Upper lobe of left lung (tissue), 6 donors: Measurements from ENCODE around the gene RACGAP1. TPM values are rescaled to one million over a fixed set of nuclear protein-coding genes. Genes with fewer than 3 reads are reported as not detected.

ENCODE experiments used
- ATAC-seq, 2 donors: fragments of 200-7000 bp; cut with Tn5 transposase; one replicate each; pipeline ENCODE4 v1.9.1; 2022; ENCODE audit warnings: mild to moderate bottlenecking in 2 of 2, moderate library complexity in 2 of 2; ENCODE audit not compliant: low FRiP score in 2 of 2
- DNase-seq, 2 donors: peaks; one replicate each; pipeline ENCODE4 v3.0.0-alpha.2; 2019 to 2020
- H3K27ac ChIP-seq, 4 donors: fragments of 200-600 bp; sonication (generic); one replicate each; pipeline ENCODE4 v1.5.1; 2016 to 2019
- H3K27me3 ChIP-seq, 4 donors: fragments of 200-600 bp; sonication (generic); one replicate each; pipeline ENCODE4 v1.5.1; 2017 to 2019
- H3K36me3 ChIP-seq, 4 donors: fragments of 200-600 bp; sonication (generic); one replicate each; pipeline ENCODE4 v1.5.1; 2016 to 2019
- H3K4me1 ChIP-seq, 4 donors: fragments of 200-600 bp; sonication (generic); one replicate each; pipeline ENCODE4 v1.5.1; 2018 to 2019
- H3K4me3 ChIP-seq, 4 donors: fragments of 200-600 bp; sonication (generic); one replicate each; pipeline ENCODE4 v1.5.1; 2017 to 2019; ENCODE audit warnings: mild to moderate bottlenecking in 2 of 4, moderate library complexity in 1 of 4
- H3K9me3 ChIP-seq, 4 donors: fragments of 200-600 bp; sonication (generic); one replicate each; pipeline ENCODE4 v1.5.1; 2018 to 2019
- CTCF ChIP-seq, 6 experiments: fragments of 450-650 bp in 4 of 6; fragments of 200-600 bp in 2 of 6; sonication (generic) in 2 of 6; IDR thresholded peaks; one replicate each; pipeline ENCODE4 v1.5.1; 2016 to 2019; ENCODE audit warnings: antibody characterized with exemption in 6 of 6
- EP300 ChIP-seq, 4 donors: sonication (generic); formaldehyde crosslinking; IDR thresholded peaks; one replicate each; pipeline ENCODE4 v1.5.1; 2017; ENCODE audit warnings: antibody characterized with exemption in 4 of 4, control low read depth in 2 of 4
- POLR2A ChIP-seq, 4 donors: fragments of 450-650 bp; IDR thresholded peaks; one replicate each; pipeline ENCODE4 v1.5.1; 2016 to 2017; ENCODE audit warnings: antibody characterized with exemption in 4 of 4, mild to moderate bottlenecking in 2 of 4
- POLR2AphosphoS5 ChIP-seq, 2 donors: sonication (generic); formaldehyde crosslinking; IDR thresholded peaks; one replicate each; pipeline ENCODE4 v1.5.1; 2017; ENCODE audit warnings: antibody characterized with exemption in 2 of 2
- WGBS, 2 donors: methylation state at CpG; one replicate each; pipeline ENCODE4 v1.1.5; 2017 to 2018; 5-methylcytosine and 5-hydroxymethylcytosine counted together
- total RNA-seq, 6 donors: library from RNA; depleted of rRNA in 4 of 6; stranded (reverse); fragments of >200 nt in 4 of 6; gene quantifications; one replicate each; pipeline versions ENCODE4 v1.1.0 to v1.2.1, GENCODE V29; 2016 to 2021
- donor health status: DM: no; HTN: no; CAD: no; lungs with moderate emphysema.
- donor health status: DM: no; HTN: yes; CAD: no; lungs with severe emphysema.

Gene RACGAP1
- total RNA-seq, 6 donors from 2014 or later = 10.3 to 22.4 (median 18.4) TPM

DNA sequence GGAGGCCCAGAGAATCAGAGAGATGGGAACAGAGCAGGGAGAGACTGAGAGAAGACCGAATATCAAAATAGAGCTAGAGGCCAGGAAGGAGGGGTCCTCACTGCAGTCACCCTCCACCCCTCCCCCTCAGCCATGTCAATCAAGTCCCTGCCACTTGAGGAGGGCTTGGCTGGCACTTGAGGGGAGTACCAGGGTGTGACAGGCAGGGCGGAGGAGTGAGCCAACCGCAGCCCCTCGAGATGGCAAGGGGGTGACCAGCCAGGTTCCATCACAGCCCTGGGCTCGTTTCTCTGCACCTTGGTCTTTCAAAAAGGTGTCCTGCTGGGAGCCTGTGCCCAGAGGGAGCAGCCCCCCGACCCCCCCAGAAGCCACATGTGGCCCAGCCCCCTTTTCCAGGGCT is 59.5 kb downstream of the RACGAP1 start:
- TF ChIP-seq EP300 (IDR thresholded peaks at IDR 0.05) (no peak), POLR2A (IDR thresholded peaks at IDR 0.05) (no peak), CTCF (IDR thresholded peaks at IDR 0.05) (no peak), POLR2AphosphoS5 (IDR thresholded peaks at IDR 0.05) (no peak)
- no peaks in the 10 kb centered on the region for H3K9me3 ChIP-seq
- peaks cover 18 to 49% (median 38%) of the 10 kb centered on the region in 4 donors for H3K4me1 ChIP-seq
- peaks cover 0 to 19% (median 5%) of the 10 kb centered on the region in 4 donors for H3K27me3 ChIP-seq
- peak in 1 of 2 donors; percentile 61 for DNase-seq
- WGBS, 2 donors = 39 to 74% methylated on average over 4 to 6 of the region's 6 CpGs
- no peak for ATAC-seq
- no peak overlapping the region for H3K27ac ChIP-seq
- H3K4me3 ChIP-seq = no peak overlapping the region
- no peaks in the 10 kb centered on the region for H3K36me3 ChIP-seq

GRCh38 chr12:49964849-49965624 is 60.3 kb downstream of the RACGAP1 start:
- no peak overlapping the region for H3K4me3 ChIP-seq
- no peak overlapping the region for H3K27ac ChIP-seq
- peaks cover 0 to 22% (median 6%) of the 10 kb centered on the region in 4 donors for H3K27me3 ChIP-seq
- 62 to 73% methylated on average over 10 to 13 of the region's 13 CpGs for WGBS, 2 donors
- H3K36me3 ChIP-seq = no peaks in the 10 kb centered on the region
- ATAC-seq = no peak
- peaks cover 22 to 56% (median 46%) of the 10 kb centered on the region in 4 donors for H3K4me1 ChIP-seq
- no peak for DNase-seq
- TF ChIP-seq POLR2A (IDR thresholded peaks at IDR 0.05) (no peak), POLR2AphosphoS5 (IDR thresholded peaks at IDR 0.05) (no peak), CTCF (IDR thresholded peaks at IDR 0.05) (no peak), EP300 (IDR thresholded peaks at IDR 0.05) (no peak)
- H3K9me3 ChIP-seq = no peaks in the 10 kb centered on the region

DNA sequence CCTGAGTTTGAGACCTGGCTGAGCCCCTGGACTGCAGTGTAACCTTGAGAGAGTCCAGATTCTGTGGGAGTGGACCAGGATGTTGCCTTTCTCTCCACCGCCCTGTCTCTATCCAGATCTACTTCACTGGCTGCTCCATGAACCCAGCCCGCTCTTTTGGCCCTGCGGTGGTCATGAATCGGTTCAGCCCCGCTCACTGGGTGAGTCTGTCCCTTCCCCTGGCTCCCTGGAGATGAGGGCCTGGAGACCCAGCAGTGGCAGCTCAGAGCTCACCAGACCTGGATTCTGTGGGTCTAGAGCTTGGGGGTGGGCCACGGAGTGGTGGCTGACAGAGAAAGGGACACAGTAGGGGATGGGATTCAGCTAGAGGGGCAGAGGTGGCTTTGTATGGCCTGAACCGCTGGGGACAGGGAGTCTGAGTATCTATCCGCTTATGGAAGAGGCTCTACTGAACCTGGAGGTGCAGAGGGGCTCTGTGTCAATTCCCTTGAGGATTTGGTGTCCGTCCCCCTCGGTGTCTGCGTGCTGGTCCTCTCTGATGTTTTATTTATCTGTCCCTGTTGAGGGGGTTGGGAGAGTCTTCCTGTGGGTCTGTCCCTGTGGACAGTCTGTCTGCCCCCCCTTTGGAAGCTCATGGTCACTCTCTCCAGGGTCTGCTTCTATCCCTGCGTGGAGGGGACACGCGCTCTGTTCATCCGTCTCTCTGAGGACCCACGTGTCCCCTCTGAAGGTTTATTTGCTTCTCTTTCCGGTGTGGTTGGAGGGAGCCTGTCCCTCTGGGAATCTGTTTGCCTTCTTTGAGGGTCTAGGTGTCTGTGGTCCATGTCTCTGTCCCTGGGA is 61.1 kb downstream of the RACGAP1 start:
- 82 to 86% methylated on average over 16 to 17 of the region's 17 CpGs for WGBS, 2 donors
- H3K9me3 ChIP-seq = no peaks in the 10 kb centered on the region
- no peak overlapping the region for H3K27ac ChIP-seq
- DNase-seq (no peak), ATAC-seq (no peak)
- H3K36me3 ChIP-seq = no peaks in the 10 kb centered on the region
- peaks cover 0 to 22% (median 6%) of the 10 kb centered on the region in 4 donors for H3K27me3 ChIP-seq
- peaks cover 28 to 64% (median 53%) of the 10 kb centered on the region in 4 donors for H3K4me1 ChIP-seq
- H3K4me3 ChIP-seq = no peak overlapping the region
- no peak for TF ChIP-seq POLR2A (IDR thresholded peaks at IDR 0.05)
- TF ChIP-seq CTCF (IDR thresholded peaks at IDR 0.05) = no peak
- no peak for TF ChIP-seq POLR2AphosphoS5 (IDR thresholded peaks at IDR 0.05)
- TF ChIP-seq EP300 (IDR thresholded peaks at IDR 0.05) = no peak

DNA sequence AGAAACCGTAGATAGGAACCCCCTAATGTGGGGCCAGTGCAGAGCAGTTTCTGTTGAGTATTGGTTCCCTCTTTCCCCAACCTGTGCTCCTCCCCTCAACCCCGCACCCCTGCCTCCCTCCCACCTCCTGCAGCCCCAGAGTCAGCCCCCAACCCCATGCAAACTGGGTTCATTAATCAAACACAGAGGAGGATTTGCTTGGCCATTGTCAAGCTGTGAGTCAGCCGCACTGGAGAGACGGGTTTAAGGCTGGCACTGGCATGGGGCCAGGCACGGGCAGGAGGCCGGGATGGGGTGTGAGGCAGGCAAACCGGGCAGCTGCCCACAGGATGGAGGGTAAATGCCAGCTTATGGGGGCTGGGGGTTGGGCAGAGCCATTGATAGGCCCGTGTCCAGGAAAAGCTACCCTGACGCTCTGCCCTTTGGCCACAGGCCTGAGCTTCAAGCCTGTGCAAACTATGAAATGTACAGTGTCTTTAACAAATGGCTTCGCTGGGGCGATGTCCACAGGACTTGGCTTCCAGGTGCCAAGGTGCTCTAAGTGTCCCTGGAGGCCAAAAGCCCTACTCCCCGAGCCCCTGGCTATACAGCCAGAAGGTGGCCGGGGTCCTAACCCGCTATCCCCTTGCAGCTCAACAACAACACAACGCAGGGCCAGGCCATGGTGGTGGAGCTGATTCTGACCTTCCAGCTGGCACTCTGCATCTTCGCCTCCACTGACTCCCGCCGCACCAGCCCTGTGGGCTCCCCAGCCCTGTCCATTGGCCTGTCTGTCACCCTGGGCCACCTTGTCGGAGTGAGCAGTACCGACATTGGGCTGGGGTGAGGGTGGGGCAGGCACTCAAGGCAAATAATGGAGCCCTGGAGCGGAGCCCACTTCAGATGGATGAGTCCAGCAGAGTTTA is 62.2 kb downstream of the RACGAP1 start:
- Histone ChIP-seq H3K27me3 (peaks cover 0 to 22% (median 6%) of the 10 kb centered on the region in 4 donors), H3K4me3 (no peak overlapping the region), H3K27ac (peak overlapping the region in 3 of 4 donors; percentile 27 to 52 (median 36)), H3K4me1 (peaks cover 28 to 64% (median 53%) of the 10 kb centered on the region in 4 donors), H3K36me3 (no peaks in the 10 kb centered on the region), H3K9me3 (no peaks in the 10 kb centered on the region)
- WGBS, 2 donors = 62 to 72% methylated on average over 16 to 21 of the region's 21 CpGs
- TF ChIP-seq POLR2AphosphoS5 (IDR thresholded peaks at IDR 0.05) = peak; percentile 8 to 12
- no peak for TF ChIP-seq POLR2A (IDR thresholded peaks at IDR 0.05)
- no peak for TF ChIP-seq CTCF (IDR thresholded peaks at IDR 0.05)
- peak; percentile 86 to 91 for DNase-seq
- ATAC-seq = peak in 1 of 2 donors; percentile 47
